Dendritic cell treated with granulocyte-macrophage colony-stimulating factor and Interleukin-4, amounts not matched to agents 40 ng/mL and 50 ng/mL, for 4 days (primary cell): ENCODE data around the gene PALLD.
A peak's percentile ranks its signal among the peaks of the same experiment; 100 is the strongest.

ENCODE experiments used
- H3K27ac Mint-ChIP-seq: one replicate; pipeline ENCODE4 v1.8.0; 2022; ENCODE audit warnings: mild to moderate bottlenecking, mixed read lengths
- H3K27me3 Mint-ChIP-seq: one replicate; pipeline ENCODE4 v1.8.0; 2022; ENCODE audit warnings: mild to moderate bottlenecking, mixed read lengths
- H3K36me3 Mint-ChIP-seq: one replicate; pipeline ENCODE4 v1.8.0; 2022; ENCODE audit warnings: low read depth, mixed read lengths
- H3K4me1 Mint-ChIP-seq: one replicate; pipeline ENCODE4 v1.8.0; 2022; ENCODE audit warnings: low read depth, mixed read lengths
- H3K4me3 Mint-ChIP-seq: one replicate; pipeline ENCODE4 v1.8.0; 2022; ENCODE audit warnings: mild to moderate bottlenecking, moderate library complexity, mixed read lengths
- H3K9me3 Mint-ChIP-seq: one replicate; pipeline ENCODE4 v1.8.0; 2022; ENCODE audit warnings: mixed read lengths
- intact Hi-C: fragments of 100-400 bp; cut with micrococcal nuclease; formaldehyde crosslinking; loops from one replicate; pipeline ENCODE4 v1.15.0; 2022

PALLD gene

DNA sequence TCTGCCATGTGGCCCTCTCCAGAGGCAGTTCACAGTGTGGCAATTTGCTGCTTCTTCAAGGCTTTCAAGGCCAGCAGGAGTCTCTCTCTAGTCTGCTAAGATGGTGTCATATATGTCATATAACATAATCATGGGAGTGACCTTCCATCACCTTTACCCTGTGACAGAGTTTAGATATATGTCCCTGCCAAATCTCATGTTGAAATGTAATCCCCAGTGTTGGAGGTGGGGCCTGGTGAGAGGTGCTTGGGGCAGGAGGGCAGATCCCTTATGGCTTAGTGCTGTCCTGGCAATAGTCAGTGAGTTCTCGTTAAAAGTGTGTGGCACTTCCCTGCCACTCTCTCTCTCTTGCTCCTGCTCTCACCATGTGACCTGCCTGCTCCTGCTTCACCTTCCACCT, 252.0 kb downstream of the PALLD start:
- no peaks in the 10 kb centered on the region for H3K9me3 Mint-ChIP-seq
- intact Hi-C loops, result no loop called here
- H3K36me3 Mint-ChIP-seq, result no peaks in the 10 kb centered on the region
- H3K27me3 Mint-ChIP-seq, result peaks cover 4% of the 10 kb centered on the region
- H3K4me1 Mint-ChIP-seq, result peaks cover 5% of the 10 kb centered on the region
- H3K4me3 Mint-ChIP-seq, result no peak overlapping the region
- H3K27ac Mint-ChIP-seq, result no peak overlapping the region

- no peaks in the 10 kb centered on the region for H3K9me3 Mint-ChIP-seq
- H3K4me1 Mint-ChIP-seq, result peaks cover 16% of the 10 kb centered on the region
- H3K36me3 Mint-ChIP-seq, result no peaks in the 10 kb centered on the region
- no peak overlapping the region for H3K27ac Mint-ChIP-seq
- H3K4me3 Mint-ChIP-seq, result no peak overlapping the region
- H3K27me3 Mint-ChIP-seq, result peaks cover 4% of the 10 kb centered on the region
- intact Hi-C loops, result no loop called here
Observed at GRCh38 chr4:168751263-168752225, 254.7 kb downstream of the PALLD start.

DNA sequence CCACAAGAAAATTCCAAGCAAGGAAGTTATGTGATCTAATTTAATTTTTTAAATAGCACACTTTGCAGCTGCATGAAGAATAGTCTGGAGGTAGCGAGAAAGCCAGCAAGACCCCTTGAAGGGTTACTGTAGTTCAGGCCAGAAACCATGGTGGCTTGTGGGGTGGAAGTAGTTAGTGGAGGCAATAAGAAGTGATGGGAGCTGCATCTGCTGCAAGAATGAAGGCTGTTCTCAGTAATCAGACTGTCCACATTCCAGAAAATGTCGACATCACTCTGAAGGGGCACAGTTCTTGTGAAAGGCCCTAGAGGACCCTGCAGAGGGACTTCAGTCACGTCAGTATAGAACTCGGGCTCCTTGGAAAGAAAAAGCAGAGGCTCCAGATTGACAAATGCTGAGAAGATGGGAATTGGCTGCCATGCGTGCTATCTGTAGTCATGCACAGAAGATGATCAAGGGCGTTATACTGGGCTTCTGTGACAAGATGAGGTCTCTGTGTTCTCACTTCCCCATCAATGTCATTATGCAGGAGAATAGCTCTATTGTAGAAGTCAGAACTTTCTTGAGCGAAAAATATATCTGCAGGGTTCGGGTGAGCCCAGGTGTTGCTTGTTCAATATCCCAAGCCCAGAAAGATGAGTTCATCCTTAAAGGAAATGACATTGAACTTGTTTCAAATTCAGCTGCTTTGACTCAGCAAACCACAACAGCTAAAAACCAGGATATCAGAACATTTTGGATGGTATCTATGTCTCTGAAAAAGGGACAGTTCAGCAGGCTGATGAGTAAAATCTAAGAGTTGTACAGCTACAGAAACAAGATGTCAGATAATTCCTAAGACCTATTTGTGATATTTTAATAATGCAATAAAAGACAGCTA, 259.0 kb downstream of the PALLD start:
- intact Hi-C loops, result loop anchor here (5.0 kb wide), 1 partner anchor 34 kb away; no protein-coding TSS in a partner anchor
- Mint-ChIP-seq H3K4me3 (no peak overlapping the region), H3K36me3 (no peaks in the 10 kb centered on the region), H3K27me3 (peaks cover 8% of the 10 kb centered on the region), H3K4me1 (peaks cover 46% of the 10 kb centered on the region), H3K27ac (peak overlapping the region; percentile 55), H3K9me3 (no peaks in the 10 kb centered on the region)

DNA sequence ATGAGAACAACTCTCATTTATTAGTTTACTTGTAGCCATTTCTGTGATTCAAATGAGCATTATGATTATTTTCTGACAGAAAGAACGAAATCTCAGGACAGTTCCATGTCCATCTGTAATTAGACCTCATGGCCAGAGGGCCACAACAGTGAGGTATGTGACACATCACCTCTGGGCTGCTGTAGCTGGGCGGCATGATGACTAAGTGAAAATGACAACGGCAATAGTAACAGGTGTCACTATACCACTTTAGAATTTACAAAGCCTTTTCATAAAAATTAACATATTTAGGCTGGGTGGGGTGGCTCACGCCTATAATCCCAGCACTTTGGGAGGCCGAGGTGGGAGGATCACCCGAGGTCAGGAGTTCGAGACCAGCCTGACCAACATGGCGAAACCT, 260.6 kb downstream of the PALLD start:
- Mint-ChIP-seq H3K27ac (no peak overlapping the region), H3K4me1 (peaks cover 46% of the 10 kb centered on the region), H3K9me3 (no peaks in the 10 kb centered on the region), H3K36me3 (no peaks in the 10 kb centered on the region), H3K27me3 (peaks cover 12% of the 10 kb centered on the region), H3K4me3 (no peak overlapping the region)
- intact Hi-C loops, result loop anchor here (5.0 kb wide), 1 partner anchor 35 kb away; no protein-coding TSS in a partner anchor

- intact Hi-C loops, result loop anchor here (5.0 kb wide), 1 partner anchor 36 kb away; no protein-coding TSS in a partner anchor
- Mint-ChIP-seq H3K36me3 (no peaks in the 10 kb centered on the region), H3K9me3 (no peaks in the 10 kb centered on the region), H3K27me3 (peaks cover 12% of the 10 kb centered on the region), H3K4me1 (peaks cover 46% of the 10 kb centered on the region), H3K4me3 (no peak overlapping the region), H3K27ac (peak overlapping the region; percentile 17)
Observed at GRCh38 chr4:168758351-168758876, 261.6 kb downstream of the PALLD start.

- peaks cover 12% of the 10 kb centered on the region for H3K27me3 Mint-ChIP-seq
- no peaks in the 10 kb centered on the region for H3K9me3 Mint-ChIP-seq
- no peak overlapping the region for H3K4me3 Mint-ChIP-seq
- intact Hi-C loops, result loop anchor here (5.0 kb wide), 1 partner anchor 37 kb away; no protein-coding TSS in a partner anchor
- peak overlapping the region; percentile 74 for H3K27ac Mint-ChIP-seq
- H3K4me1 Mint-ChIP-seq, result peaks cover 46% of the 10 kb centered on the region
- no peaks in the 10 kb centered on the region for H3K36me3 Mint-ChIP-seq
Observed at GRCh38 chr4:168759321-168759720, 262.5 kb downstream of the PALLD start.

- Mint-ChIP-seq H3K27ac (peak overlapping the region; percentile 74), H3K4me1 (peaks cover 48% of the 10 kb centered on the region), H3K9me3 (no peaks in the 10 kb centered on the region), H3K27me3 (peaks cover 13% of the 10 kb centered on the region), H3K4me3 (no peak overlapping the region), H3K36me3 (no peaks in the 10 kb centered on the region)
- intact Hi-C loops, result loop anchor here (5.0 kb wide), 2 partner anchors 37 to 38 kb away; no protein-coding TSS in a partner anchor
Observed at GRCh38 chr4:168759959-168760527, 263.2 kb downstream of the PALLD start.

DNA sequence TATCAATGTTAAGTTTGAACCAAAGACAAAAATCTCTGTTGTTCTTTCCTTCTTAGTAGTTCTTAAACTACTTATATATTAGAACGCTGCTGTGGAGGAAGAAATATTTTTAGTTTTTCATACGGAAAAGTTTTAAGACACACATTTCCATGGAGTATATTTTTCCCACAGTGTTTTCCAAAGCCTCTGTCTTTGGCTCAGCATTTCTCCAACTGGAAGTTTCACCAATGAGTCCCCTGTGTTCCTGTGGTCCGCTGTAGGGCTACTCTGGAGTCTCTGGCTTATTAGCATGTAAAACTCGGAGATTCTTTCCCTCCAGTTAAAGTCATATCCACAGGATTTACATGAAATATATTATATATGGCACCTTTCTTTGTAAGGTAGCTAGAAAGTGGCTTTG, 264.2 kb downstream of the PALLD start:
- H3K27ac Mint-ChIP-seq, result no peak overlapping the region
- peaks cover 41% of the 10 kb centered on the region for H3K4me1 Mint-ChIP-seq
- no peaks in the 10 kb centered on the region for H3K36me3 Mint-ChIP-seq
- H3K4me3 Mint-ChIP-seq, result no peak overlapping the region
- H3K27me3 Mint-ChIP-seq, result peaks cover 16% of the 10 kb centered on the region
- no peaks in the 10 kb centered on the region for H3K9me3 Mint-ChIP-seq
- intact Hi-C loops, result loop anchor here (5.0 kb wide), 1 partner anchor 36 kb away; no protein-coding TSS in a partner anchor

DNA sequence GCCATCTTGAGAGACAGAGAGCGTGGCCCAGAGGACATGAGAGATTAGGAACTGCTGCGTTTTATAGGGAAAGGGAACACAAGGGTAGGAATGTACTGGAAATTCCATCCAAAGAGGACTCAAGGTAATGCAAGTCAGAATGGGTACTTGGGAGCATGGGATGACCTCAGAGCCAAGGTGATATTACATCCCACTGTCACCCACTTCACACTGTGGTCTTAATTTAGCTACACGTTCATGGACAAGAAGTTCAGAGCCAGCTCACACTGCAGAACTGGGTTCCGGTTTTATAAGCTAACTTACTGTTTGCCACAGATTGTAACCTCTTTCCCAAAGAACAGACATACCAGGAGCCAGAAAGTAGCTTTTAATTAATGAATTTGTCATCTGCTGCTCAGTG, 268.5 kb downstream of the PALLD start:
- intact Hi-C loops, result no loop called here

DNA sequence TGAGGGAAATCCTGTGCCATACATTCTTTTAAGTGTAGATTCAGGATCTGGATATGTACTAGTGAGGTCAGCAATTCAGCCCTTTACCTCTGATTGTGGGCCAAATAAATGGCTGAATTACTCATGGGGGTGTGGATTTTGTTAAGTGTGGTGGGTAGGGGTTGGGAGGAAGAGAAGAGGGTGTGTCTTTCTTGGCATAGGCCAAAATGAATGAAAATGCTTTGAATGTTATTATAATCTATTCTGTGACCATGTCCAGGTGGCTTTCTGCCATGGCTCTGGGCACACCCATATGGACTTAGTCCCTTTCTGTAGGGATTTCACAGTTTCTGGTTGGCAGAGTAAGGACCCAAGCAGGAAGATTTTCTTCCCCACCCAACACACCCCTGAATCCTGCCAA, 268.9 kb downstream of the PALLD start:
- no peaks in the 10 kb centered on the region for H3K9me3 Mint-ChIP-seq
- no peaks in the 10 kb centered on the region for H3K36me3 Mint-ChIP-seq
- H3K4me3 Mint-ChIP-seq, result no peak overlapping the region
- H3K27me3 Mint-ChIP-seq, result peaks cover 28% of the 10 kb centered on the region
- no peak overlapping the region for H3K27ac Mint-ChIP-seq
- intact Hi-C loops, result no loop called here
- peaks cover 21% of the 10 kb centered on the region for H3K4me1 Mint-ChIP-seq

More for the DNA sequence above, 268.5 kb downstream of the PALLD start:
- H3K27ac Mint-ChIP-seq, result no peak overlapping the region
- H3K9me3 Mint-ChIP-seq, result no peaks in the 10 kb centered on the region
- no peak overlapping the region for H3K4me3 Mint-ChIP-seq
- H3K27me3 Mint-ChIP-seq, result peaks cover 28% of the 10 kb centered on the region
- no peaks in the 10 kb centered on the region for H3K36me3 Mint-ChIP-seq
- H3K4me1 Mint-ChIP-seq, result peaks cover 21% of the 10 kb centered on the region

GRCh38 chr4:168766604-168767316, 269.9 kb downstream of the PALLD start:
- intact Hi-C loops, result no loop called here
- Mint-ChIP-seq H3K9me3 (no peaks in the 10 kb centered on the region), H3K27me3 (peaks cover 30% of the 10 kb centered on the region), H3K36me3 (no peaks in the 10 kb centered on the region), H3K4me1 (peaks cover 23% of the 10 kb centered on the region), H3K4me3 (no peak overlapping the region), H3K27ac (no peak overlapping the region)

- no peaks in the 10 kb centered on the region for H3K9me3 Mint-ChIP-seq
- no peaks in the 10 kb centered on the region for H3K36me3 Mint-ChIP-seq
- H3K4me1 Mint-ChIP-seq, result peaks cover 23% of the 10 kb centered on the region
- intact Hi-C loops, result no loop called here
- H3K27ac Mint-ChIP-seq, result no peak overlapping the region
- no peak overlapping the region for H3K4me3 Mint-ChIP-seq
- peaks cover 30% of the 10 kb centered on the region for H3K27me3 Mint-ChIP-seq
Observed at GRCh38 chr4:168769416-168769815, 272.6 kb downstream of the PALLD start.

DNA sequence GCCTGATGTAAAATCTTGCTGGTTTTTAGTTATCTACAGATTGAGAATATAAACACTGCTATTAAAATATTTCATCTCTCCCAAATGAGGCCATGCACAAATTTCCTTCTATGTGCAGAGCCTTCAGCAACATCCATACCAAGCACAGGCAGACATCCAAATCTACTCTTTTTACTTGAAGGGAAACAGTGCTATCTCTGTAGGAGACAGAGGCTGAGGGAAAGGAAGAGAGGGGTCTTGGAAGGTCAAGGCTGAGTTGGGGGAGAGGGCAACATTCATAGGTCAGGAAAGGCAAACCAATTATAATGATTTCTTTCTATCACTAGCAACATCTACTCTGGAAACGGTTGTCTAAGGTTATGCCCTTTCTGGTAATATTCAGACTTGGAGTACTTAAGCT, 273.0 kb downstream of the PALLD start:
- peaks cover 30% of the 10 kb centered on the region for H3K27me3 Mint-ChIP-seq
- intact Hi-C loops, result no loop called here

More for the DNA sequence above, 273.0 kb downstream of the PALLD start:
- H3K4me3 Mint-ChIP-seq, result no peak overlapping the region
- peaks cover 4% of the 10 kb centered on the region for H3K9me3 Mint-ChIP-seq
- H3K27ac Mint-ChIP-seq, result no peak overlapping the region
- no peaks in the 10 kb centered on the region for H3K36me3 Mint-ChIP-seq
- peaks cover 22% of the 10 kb centered on the region for H3K4me1 Mint-ChIP-seq
